Adipocyte (in vitro differentiated cells): ENCODE measurements around the gene CACNB4.
"Not testable (repeated sequence)": the region's sequence is repeated elsewhere in the genome, so short reads cannot be mapped to it uniquely, and the experiment has no call there.

Source experiments
- DNase-seq: peaks from one replicate; pipeline ENCODE4 v3.0.0-alpha.2; 2015; ENCODE audit warnings: low read depth
- H3K27me3 ChIP-seq: replicated peaks from 2 replicates; pipeline ENCODE4 v1.7.0; 2013; ENCODE audit warnings: mild to moderate bottlenecking, low read length, moderate library complexity; ENCODE audit not compliant: control insufficient read depth, insufficient read depth
- H3K36me3 ChIP-seq: 2 replicates; pipeline ENCODE4 v1.7.0; 2013; ENCODE audit warnings: low read length, mild to moderate bottlenecking, moderate library complexity; ENCODE audit not compliant: control insufficient read depth, insufficient read depth, severe bottlenecking
- H3K4me1 ChIP-seq: 2 replicates; pipeline ENCODE4 v1.7.0; 2013; ENCODE audit warnings: mild to moderate bottlenecking, low read length, moderate library complexity; ENCODE audit not compliant: control insufficient read depth, insufficient read depth
- H3K4me3 ChIP-seq: 2 replicates; pipeline ENCODE4 v1.7.0; 2013; ENCODE audit warnings: mild to moderate bottlenecking, low read length, moderate library complexity
- H3K9ac ChIP-seq: 2 replicates; pipeline ENCODE4 v1.7.0; 2013; ENCODE audit warnings: mild to moderate bottlenecking, low read length, moderate library complexity
- H3K9me3 ChIP-seq: 2 replicates; pipeline ENCODE4 v1.7.0; 2013; ENCODE audit warnings: mild to moderate bottlenecking, low read length, moderate library complexity; ENCODE audit not compliant: control insufficient read depth

CACNB4 gene

GRCh38 chr2:152098496-152099366 lies at the start of gene CACNB4:
Gene CACNB4 (minus strand): TSS chr2:152099044.
- H3K9me3 ChIP-seq, result no peaks in the 10 kb centered on the region
- DNase-seq, result peak; percentile 40
- peaks cover 19% of the 10 kb centered on the region for H3K27me3 ChIP-seq
- peak within 1 kb of the TSS; percentile 79 for H3K9ac ChIP-seq
- H3K4me3 ChIP-seq, result peak within 1 kb of the TSS; percentile 78
- H3K36me3 ChIP-seq, result no peaks in the 10 kb centered on the region
- H3K4me1 ChIP-seq, result peaks cover 12% of the 10 kb centered on the region

GRCh38 chr2:152134488-152135280 lies 35.8 kb upstream of the CACNB4 start:
- Histone ChIP-seq H3K9me3 (no peaks in the 10 kb centered on the region), H3K36me3 (peaks cover 6% of the 10 kb centered on the region), H3K27me3 (no peaks in the 10 kb centered on the region), H3K4me1 (peaks cover 11% of the 10 kb centered on the region), H3K4me3 (no peak overlapping the region), H3K9ac (no peak overlapping the region)
- peak; percentile 46 for DNase-seq

- Histone ChIP-seq H3K36me3 (no peaks in the 10 kb centered on the region), H3K27me3 (no peaks in the 10 kb centered on the region), H3K9ac (no peak overlapping the region)
Observed at GRCh38 chr2:152132306-152132705, 33.5 kb upstream of the CACNB4 start.

GRCh38 chr2:152127628-152128027 lies 28.8 kb upstream of the CACNB4 start:
- no peaks in the 10 kb centered on the region for H3K4me1 ChIP-seq
- H3K27me3 ChIP-seq, result no peaks in the 10 kb centered on the region
- no peak for DNase-seq
- no peaks in the 10 kb centered on the region for H3K9me3 ChIP-seq
- H3K4me3 ChIP-seq, result no peak overlapping the region
- peaks cover 15% of the 10 kb centered on the region for H3K36me3 ChIP-seq
- H3K9ac ChIP-seq, result no peak overlapping the region

More at GRCh38 chr2:152132306-152132705, 33.5 kb upstream of the CACNB4 start:
- DNase-seq, result peak; percentile 75
- H3K4me1 ChIP-seq, result peaks cover 11% of the 10 kb centered on the region
- H3K4me3 ChIP-seq, result no peak overlapping the region
- H3K9me3 ChIP-seq, result no peaks in the 10 kb centered on the region

- H3K4me3 ChIP-seq, result no peak overlapping the region
- H3K27me3 ChIP-seq, result no peaks in the 10 kb centered on the region
- H3K4me1 ChIP-seq, result no peaks in the 10 kb centered on the region
- no peak overlapping the region for H3K9ac ChIP-seq
- DNase-seq, result no peak
- no peaks in the 10 kb centered on the region for H3K9me3 ChIP-seq
- peaks cover 15% of the 10 kb centered on the region for H3K36me3 ChIP-seq
Observed at GRCh38 chr2:152126664-152127063, 27.8 kb upstream of the CACNB4 start.

GRCh38 chr2:152122161-152122560 lies 23.3 kb upstream of the CACNB4 start:
- H3K9ac ChIP-seq, result no peak overlapping the region

GRCh38 chr2:152120430-152120829 lies 21.6 kb upstream of the CACNB4 start:
- Histone ChIP-seq H3K9me3 (no peaks in the 10 kb centered on the region), H3K27me3 (no peaks in the 10 kb centered on the region)

More at GRCh38 chr2:152122161-152122560, 23.3 kb upstream of the CACNB4 start:
- Histone ChIP-seq H3K36me3 (peaks cover 15% of the 10 kb centered on the region), H3K4me1 (peaks cover 5% of the 10 kb centered on the region), H3K27me3 (no peaks in the 10 kb centered on the region), H3K4me3 (no peak overlapping the region), H3K9me3 (no peaks in the 10 kb centered on the region)
- no peak for DNase-seq

GRCh38 chr2:152115952-152116351 lies 17.1 kb upstream of the CACNB4 start:
- Histone ChIP-seq H3K9me3 (no peaks in the 10 kb centered on the region), H3K4me1 (peaks cover 5% of the 10 kb centered on the region), H3K27me3 (no peaks in the 10 kb centered on the region), H3K4me3 (no peak overlapping the region), H3K9ac (no peak overlapping the region), H3K36me3 (no peaks in the 10 kb centered on the region)
- DNase-seq, result no peak

More at GRCh38 chr2:152120430-152120829, 21.6 kb upstream of the CACNB4 start:
- DNase-seq, result no peak
- Histone ChIP-seq H3K4me3 (no peak overlapping the region), H3K4me1 (peaks cover 5% of the 10 kb centered on the region), H3K36me3 (peaks cover 7% of the 10 kb centered on the region), H3K9ac (no peak overlapping the region)

- H3K36me3 ChIP-seq, result no peaks in the 10 kb centered on the region
- H3K4me1 ChIP-seq, result no peaks in the 10 kb centered on the region
- no peak overlapping the region for H3K9ac ChIP-seq
- H3K4me3 ChIP-seq, result no peak overlapping the region
- H3K27me3 ChIP-seq, result no peaks in the 10 kb centered on the region
- no peaks in the 10 kb centered on the region for H3K9me3 ChIP-seq
- no peak for DNase-seq
Observed at GRCh38 chr2:152114366-152114765, 15.5 kb upstream of the CACNB4 start.

- not testable (repeated sequence) for H3K27me3 ChIP-seq, H3K4me1 ChIP-seq, H3K36me3 ChIP-seq, H3K9ac ChIP-seq, H3K4me3 ChIP-seq, DNase-seq, H3K9me3 ChIP-seq
Observed at GRCh38 chr2:152107140-152107539, 8.3 kb upstream of the CACNB4 start.

GRCh38 chr2:152106464-152106863 lies 7.6 kb upstream of the CACNB4 start:
- Histone ChIP-seq H3K9me3 (no peaks in the 10 kb centered on the region), H3K27me3 (no peaks in the 10 kb centered on the region), H3K4me3 (no peak overlapping the region), H3K9ac (no peak overlapping the region), H3K4me1 (peaks cover 5% of the 10 kb centered on the region), H3K36me3 (no peaks in the 10 kb centered on the region)
- no peak for DNase-seq
